ENCODE data around the gene RAB27A. TPM values are rescaled to one million over a fixed set of nuclear protein-coding genes. Genes with fewer than 3 reads are reported as not detected.

RAB27A gene
- total and polyA plus RNA-seq, 2 experiments from 2014 or later = 3.2 to 5.8 TPM

DNA sequence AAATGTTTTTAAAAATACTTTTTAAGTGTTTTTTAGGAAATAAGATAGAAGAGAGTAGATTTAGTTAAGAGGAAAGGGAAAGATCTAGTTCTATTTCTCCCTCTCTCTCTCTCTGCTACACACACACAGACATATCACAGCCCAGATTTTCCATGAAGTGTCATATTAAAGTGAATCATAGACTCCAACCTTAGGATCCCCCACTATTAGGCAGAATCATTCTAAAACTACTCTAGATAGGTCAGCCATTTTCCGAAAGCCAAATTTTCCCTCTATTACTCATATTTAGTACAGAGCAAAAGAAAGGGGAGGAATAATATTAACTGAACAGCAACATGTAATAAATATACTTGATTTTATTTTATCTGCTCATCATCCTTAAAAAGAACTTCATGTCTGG, 47.7 kb downstream of the RAB27A start:
- H3K4me1 ChIP-seq (ENCODE audit: insufficient read depth) = 0 out of 2 replicates have a peak, but pooled peaks cover 3% of the 10 kb centered on the region
- H3K36me3 ChIP-seq (ENCODE audit: insufficient read depth) = no peaks in the 10 kb centered on the region
- ATAC-seq = no peak
- no peaks in the 10 kb centered on the region for H3K36me3 Mint-ChIP-seq (ENCODE audit: low read depth)
- H3K4me3 ChIP-seq = no peak overlapping the region
- no peaks in the 10 kb centered on the region for H3F3A ChIP-seq (replicated peaks; ENCODE audit: low read depth)
- no peak overlapping the region for H2AFZ ChIP-seq
- H3K27me3 ChIP-seq (ENCODE audit: insufficient read depth) = no peaks in the 10 kb centered on the region
- no peaks in the 10 kb centered on the region for H3K9me3 Mint-ChIP-seq
- no peaks in the 10 kb centered on the region for H4K20me1 ChIP-seq (replicated peaks; ENCODE audit: insufficient read depth)
- H3K4me3 Mint-ChIP-seq = no peak overlapping the region
- no peaks in the 10 kb centered on the region for H3K9me2 ChIP-seq (ENCODE audit: insufficient read depth)
- no peak overlapping the region for H3K27ac ChIP-seq (ENCODE audit: low read depth)
- no peak for TF ChIP-seq EZH2 (IDR thresholded peaks at IDR 0.05; ENCODE audit: low read depth, unreplicated experiment)
- TF ChIP-seq EZH2phosphoT487 (IDR thresholded peaks at IDR 0.05; ENCODE audit: unreplicated experiment) = no peak
- TF ChIP-seq, protein P1, sequence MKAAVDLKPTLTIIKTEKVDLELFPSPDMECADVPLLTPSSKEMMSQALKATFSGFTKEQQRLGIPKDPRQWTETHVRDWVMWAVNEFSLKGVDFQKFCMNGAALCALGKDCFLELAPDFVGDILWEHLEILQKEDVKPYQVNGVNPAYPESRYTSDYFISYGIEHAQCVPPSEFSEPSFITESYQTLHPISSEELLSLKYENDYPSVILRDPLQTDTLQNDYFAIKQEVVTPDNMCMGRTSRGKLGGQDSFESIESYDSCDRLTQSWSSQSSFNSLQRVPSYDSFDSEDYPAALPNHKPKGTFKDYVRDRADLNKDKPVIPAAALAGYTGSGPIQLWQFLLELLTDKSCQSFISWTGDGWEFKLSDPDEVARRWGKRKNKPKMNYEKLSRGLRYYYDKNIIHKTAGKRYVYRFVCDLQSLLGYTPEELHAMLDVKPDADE (IDR thresholded peaks at IDR 0.05) = no peak
- TF ChIP-seq JUNB (IDR thresholded peaks at IDR 0.05; ENCODE audit: unreplicated experiment) = no peak
- H3K79me2 ChIP-seq (replicated peaks; ENCODE audit: insufficient read depth) = no peaks in the 10 kb centered on the region
- H3K4me2 ChIP-seq = no peak overlapping the region
- H3K27ac Mint-ChIP-seq = no peak overlapping the region
- peaks cover 1% of the 10 kb centered on the region for H3K27me3 Mint-ChIP-seq (ENCODE audit: insufficient read depth, low read depth, poor library complexity)
- no peak for DNase-seq (ENCODE audit: low spot score)
- no peaks in the 10 kb centered on the region; the same call in 2 of the 3 replicates for H3K4me1 Mint-ChIP-seq

DNA sequence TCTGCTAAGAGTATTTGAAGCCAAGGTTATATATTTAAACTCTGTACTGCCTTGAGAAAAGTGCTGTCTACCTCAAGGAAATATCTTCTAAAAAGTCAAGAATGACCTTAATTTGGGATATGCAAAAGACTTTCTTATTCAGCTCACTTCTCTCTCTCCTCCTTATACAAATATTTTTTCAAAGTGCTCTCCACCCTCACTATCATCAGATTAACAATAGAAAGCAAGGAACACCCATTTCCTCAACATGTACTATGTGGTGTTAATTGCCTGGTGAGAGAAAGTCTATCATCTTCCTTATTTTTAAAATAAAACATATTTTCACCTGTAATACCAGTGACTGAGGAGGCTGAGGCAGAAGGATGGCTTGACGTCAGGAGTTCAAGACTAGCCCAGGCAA, 48.4 kb downstream of the RAB27A start:
- Histone ChIP-seq H3K4me1 (ENCODE audit: insufficient read depth) (0 out of 2 replicates have a peak, but pooled peaks cover 3% of the 10 kb centered on the region), H3K4me3 (no peak overlapping the region), H3K36me3 (ENCODE audit: insufficient read depth) (no peaks in the 10 kb centered on the region), H3F3A (replicated peaks; ENCODE audit: low read depth) (no peaks in the 10 kb centered on the region), H4K20me1 (replicated peaks; ENCODE audit: insufficient read depth) (no peaks in the 10 kb centered on the region), H3K9me2 (ENCODE audit: insufficient read depth) (no peaks in the 10 kb centered on the region), H3K27ac (ENCODE audit: low read depth) (no peak overlapping the region), H3K79me2 (replicated peaks; ENCODE audit: insufficient read depth) (no peaks in the 10 kb centered on the region), H3K4me2 (no peak overlapping the region), H3K27me3 (ENCODE audit: insufficient read depth) (no peaks in the 10 kb centered on the region), H2AFZ (no peak overlapping the region)
- no peak overlapping the region for H3K4me3 Mint-ChIP-seq
- no peaks in the 10 kb centered on the region; the same call in 2 of the 3 replicates for H3K4me1 Mint-ChIP-seq
- H3K36me3 Mint-ChIP-seq (ENCODE audit: low read depth) = no peaks in the 10 kb centered on the region
- no peaks in the 10 kb centered on the region for H3K9me3 Mint-ChIP-seq
- ATAC-seq = no peak
- no peak for DNase-seq (ENCODE audit: low spot score)
- peaks cover 1% of the 10 kb centered on the region for H3K27me3 Mint-ChIP-seq (ENCODE audit: insufficient read depth, low read depth, poor library complexity)
- no peak overlapping the region for H3K27ac Mint-ChIP-seq
- TF ChIP-seq CREB1 (CRISPR knock-in tag; IDR thresholded peaks at IDR 0.05; ENCODE audit: low read depth) (no peak), STAT1 (IDR thresholded peaks at IDR 0.05; ENCODE audit: unreplicated experiment) (no peak), EZH2phosphoT487 (IDR thresholded peaks at IDR 0.05; ENCODE audit: unreplicated experiment) (no peak), ZNF114 (CRISPR knock-in tag; IDR thresholded peaks at IDR 0.05) (no peak), ZNF331 (CRISPR knock-in tag; IDR thresholded peaks at IDR 0.05; ENCODE audit: low read depth) (no peak), EZH2 (IDR thresholded peaks at IDR 0.05; ENCODE audit: low read depth, unreplicated experiment) (no peak), NANOG (IDR thresholded peaks at IDR 0.05; ENCODE audit: borderline replicate concordance) (no peak)
- TF ChIP-seq, protein P2, sequence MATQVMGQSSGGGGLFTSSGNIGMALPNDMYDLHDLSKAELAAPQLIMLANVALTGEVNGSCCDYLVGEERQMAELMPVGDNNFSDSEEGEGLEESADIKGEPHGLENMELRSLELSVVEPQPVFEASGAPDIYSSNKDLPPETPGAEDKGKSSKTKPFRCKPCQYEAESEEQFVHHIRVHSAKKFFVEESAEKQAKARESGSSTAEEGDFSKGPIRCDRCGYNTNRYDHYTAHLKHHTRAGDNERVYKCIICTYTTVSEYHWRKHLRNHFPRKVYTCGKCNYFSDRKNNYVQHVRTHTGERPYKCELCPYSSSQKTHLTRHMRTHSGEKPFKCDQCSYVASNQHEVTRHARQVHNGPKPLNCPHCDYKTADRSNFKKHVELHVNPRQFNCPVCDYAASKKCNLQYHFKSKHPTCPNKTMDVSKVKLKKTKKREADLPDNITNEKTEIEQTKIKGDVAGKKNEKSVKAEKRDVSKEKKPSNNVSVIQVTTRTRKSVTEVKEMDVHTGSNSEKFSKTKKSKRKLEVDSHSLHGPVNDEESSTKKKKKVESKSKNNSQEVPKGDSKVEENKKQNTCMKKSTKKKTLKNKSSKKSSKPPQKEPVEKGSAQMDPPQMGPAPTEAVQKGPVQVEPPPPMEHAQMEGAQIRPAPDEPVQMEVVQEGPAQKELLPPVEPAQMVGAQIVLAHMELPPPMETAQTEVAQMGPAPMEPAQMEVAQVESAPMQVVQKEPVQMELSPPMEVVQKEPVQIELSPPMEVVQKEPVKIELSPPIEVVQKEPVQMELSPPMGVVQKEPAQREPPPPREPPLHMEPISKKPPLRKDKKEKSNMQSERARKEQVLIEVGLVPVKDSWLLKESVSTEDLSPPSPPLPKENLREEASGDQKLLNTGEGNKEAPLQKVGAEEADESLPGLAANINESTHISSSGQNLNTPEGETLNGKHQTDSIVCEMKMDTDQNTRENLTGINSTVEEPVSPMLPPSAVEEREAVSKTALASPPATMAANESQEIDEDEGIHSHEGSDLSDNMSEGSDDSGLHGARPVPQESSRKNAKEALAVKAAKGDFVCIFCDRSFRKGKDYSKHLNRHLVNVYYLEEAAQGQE (IDR thresholded peaks at IDR 0.05; ENCODE audit: unreplicated experiment) = no peak
- TF ChIP-seq, protein P3, sequence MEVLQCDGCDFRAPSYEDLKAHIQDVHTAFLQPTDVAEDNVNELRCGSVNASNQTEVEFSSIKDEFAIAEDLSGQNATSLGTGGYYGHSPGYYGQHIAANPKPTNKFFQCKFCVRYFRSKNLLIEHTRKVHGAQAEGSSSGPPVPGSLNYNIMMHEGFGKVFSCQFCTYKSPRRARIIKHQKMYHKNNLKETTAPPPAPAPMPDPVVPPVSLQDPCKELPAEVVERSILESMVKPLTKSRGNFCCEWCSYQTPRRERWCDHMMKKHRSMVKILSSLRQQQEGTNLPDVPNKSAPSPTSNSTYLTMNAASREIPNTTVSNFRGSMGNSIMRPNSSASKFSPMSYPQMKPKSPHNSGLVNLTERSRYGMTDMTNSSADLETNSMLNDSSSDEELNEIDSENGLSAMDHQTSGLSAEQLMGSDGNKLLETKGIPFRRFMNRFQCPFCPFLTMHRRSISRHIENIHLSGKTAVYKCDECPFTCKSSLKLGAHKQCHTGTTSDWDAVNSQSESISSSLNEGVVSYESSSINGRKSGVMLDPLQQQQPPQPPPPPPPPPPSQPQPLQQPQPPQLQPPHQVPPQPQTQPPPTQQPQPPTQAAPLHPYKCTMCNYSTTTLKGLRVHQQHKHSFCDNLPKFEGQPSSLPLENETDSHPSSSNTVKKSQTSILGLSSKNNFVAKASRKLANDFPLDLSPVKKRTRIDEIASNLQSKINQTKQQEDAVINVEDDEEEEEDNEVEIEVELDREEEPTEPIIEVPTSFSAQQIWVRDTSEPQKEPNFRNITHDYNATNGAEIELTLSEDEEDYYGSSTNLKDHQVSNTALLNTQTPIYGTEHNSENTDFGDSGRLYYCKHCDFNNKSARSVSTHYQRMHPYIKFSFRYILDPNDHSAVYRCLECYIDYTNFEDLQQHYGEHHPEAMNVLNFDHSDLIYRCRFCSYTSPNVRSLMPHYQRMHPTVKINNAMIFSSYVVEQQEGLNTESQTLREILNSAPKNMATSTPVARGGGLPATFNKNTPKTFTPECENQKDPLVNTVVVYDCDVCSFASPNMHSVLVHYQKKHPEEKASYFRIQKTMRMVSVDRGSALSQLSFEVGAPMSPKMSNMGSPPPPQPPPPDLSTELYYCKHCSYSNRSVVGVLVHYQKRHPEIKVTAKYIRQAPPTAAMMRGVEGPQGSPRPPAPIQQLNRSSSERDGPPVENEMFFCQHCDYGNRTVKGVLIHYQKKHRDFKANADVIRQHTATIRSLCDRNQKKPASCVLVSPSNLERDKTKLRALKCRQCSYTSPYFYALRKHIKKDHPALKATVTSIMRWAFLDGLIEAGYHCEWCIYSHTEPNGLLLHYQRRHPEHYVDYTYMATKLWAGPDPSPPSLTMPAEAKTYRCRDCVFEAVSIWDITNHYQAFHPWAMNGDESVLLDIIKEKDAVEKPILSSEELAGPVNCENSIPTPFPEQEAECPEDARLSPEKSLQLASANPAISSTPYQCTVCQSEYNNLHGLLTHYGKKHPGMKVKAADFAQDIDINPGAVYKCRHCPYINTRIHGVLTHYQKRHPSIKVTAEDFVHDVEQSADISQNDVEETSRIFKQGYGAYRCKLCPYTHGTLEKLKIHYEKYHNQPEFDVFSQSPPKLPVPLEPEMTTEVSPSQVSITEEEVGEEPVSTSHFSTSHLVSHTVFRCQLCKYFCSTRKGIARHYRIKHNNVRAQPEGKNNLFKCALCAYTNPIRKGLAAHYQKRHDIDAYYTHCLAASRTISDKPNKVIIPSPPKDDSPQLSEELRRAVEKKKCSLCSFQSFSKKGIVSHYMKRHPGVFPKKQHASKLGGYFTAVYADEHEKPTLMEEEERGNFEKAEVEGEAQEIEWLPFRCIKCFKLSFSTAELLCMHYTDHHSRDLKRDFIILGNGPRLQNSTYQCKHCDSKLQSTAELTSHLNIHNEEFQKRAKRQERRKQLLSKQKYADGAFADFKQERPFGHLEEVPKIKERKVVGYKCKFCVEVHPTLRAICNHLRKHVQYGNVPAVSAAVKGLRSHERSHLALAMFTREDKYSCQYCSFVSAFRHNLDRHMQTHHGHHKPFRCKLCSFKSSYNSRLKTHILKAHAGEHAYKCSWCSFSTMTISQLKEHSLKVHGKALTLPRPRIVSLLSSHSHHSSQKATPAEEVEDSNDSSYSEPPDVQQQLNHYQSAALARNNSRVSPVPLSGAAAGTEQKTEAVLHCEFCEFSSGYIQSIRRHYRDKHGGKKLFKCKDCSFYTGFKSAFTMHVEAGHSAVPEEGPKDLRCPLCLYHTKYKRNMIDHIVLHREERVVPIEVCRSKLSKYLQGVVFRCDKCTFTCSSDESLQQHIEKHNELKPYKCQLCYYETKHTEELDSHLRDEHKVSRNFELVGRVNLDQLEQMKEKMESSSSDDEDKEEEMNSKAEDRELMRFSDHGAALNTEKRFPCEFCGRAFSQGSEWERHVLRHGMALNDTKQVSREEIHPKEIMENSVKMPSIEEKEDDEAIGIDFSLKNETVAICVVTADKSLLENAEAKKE (CRISPR knock-in tag; IDR thresholded peaks at IDR 0.05) = no peak
